Testis (tissue), 2 donors: ENCODE data around the gene MEGF11.

Source experiments
- POLR2A ChIP-seq: fragments of 450-650 bp; IDR thresholded peaks from one replicate; pipeline ENCODE4 v1.6.1; 2017; ENCODE audit warnings: antibody characterized with exemption, mild to moderate bottlenecking, moderate library complexity
- TF ChIP-seq, protein P1 (sequence below), 3 experiments: fragments of 450-650 bp in 2 of 3; fragments of 200-600 bp in 1 of 3; sonication (generic) in 1 of 3; IDR thresholded peaks; one replicate each; pipeline ENCODE4 v1.5.1; 2016 to 2019; ENCODE audit warnings: antibody characterized with exemption in 3 of 3, mild to moderate bottlenecking in 2 of 3, moderate library complexity in 1 of 3

DNA sequence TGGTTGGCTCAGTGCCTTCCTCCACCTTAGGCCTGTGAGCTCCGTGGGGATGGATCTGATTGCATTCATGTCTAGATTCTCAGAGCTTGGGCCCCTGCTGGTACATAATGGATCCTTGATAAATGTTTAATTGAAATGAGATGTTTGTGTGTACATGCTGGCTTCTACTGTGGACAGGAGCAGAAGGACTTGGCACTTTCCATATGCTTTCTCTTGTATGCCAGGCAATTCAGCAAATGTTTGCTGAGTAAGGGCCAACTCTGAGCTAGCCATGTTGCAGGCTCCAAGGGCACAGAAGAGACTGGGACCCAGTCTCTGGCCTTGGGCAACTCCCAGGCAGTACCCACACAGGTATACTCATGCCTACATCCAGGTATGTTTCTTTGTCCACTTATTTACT lies 317.3 kb downstream of the MEGF11 start:
- TF ChIP-seq, protein P1, sequence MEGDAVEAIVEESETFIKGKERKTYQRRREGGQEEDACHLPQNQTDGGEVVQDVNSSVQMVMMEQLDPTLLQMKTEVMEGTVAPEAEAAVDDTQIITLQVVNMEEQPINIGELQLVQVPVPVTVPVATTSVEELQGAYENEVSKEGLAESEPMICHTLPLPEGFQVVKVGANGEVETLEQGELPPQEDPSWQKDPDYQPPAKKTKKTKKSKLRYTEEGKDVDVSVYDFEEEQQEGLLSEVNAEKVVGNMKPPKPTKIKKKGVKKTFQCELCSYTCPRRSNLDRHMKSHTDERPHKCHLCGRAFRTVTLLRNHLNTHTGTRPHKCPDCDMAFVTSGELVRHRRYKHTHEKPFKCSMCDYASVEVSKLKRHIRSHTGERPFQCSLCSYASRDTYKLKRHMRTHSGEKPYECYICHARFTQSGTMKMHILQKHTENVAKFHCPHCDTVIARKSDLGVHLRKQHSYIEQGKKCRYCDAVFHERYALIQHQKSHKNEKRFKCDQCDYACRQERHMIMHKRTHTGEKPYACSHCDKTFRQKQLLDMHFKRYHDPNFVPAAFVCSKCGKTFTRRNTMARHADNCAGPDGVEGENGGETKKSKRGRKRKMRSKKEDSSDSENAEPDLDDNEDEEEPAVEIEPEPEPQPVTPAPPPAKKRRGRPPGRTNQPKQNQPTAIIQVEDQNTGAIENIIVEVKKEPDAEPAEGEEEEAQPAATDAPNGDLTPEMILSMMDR (IDR thresholded peaks at IDR 0.05), result no peak
- TF ChIP-seq POLR2A, result no peak
